IMR-90 (cell line): ENCODE measurements around the gene ARMH3. TPM values are rescaled to one million over a fixed set of nuclear protein-coding genes. Genes with fewer than 3 reads are reported as not detected.

Experiments used
- ATAC-seq: fragments of 200-7000 bp; cut with Tn5 transposase; 2 replicates; pipeline ENCODE4 v1.9.1; 2020; ENCODE audit warnings: low read depth, mild to moderate bottlenecking, moderate library complexity
- BruUV-seq: library from RNA; stranded (reverse); fragments of 400-500 nt; replicated peaks from 2 replicates; lab custom pipeline; 2021; lab: Mats Ljungman, UMichigan
- CTCF ChIA-PET: fragments of 300-600 bp; formaldehyde crosslinking; extraction: SDS; loops from one replicate; lab custom pipeline; 2021; ENCODE audit warnings: antibody characterized with exemption; lab: Yijun Ruan, JAX
- POLR2A ChIA-PET: fragments of 300-600 bp; sonication (Branson Sonifier 250); formaldehyde crosslinking; loops from one replicate; lab custom pipeline; 2022; ENCODE audit warnings: antibody characterized with exemption; ENCODE audit not compliant: unreplicated experiment; lab: Charles Lee
- DNase-seq: peaks from one replicate; pipeline ENCODE4 v3.0.0; 2013
- H2AFZ ChIP-seq: replicated peaks from 2 replicates; pipeline ENCODE3; 2013; ENCODE audit warnings: low read length, mild to moderate bottlenecking; ENCODE audit not compliant: poor library complexity
- H2AK5ac ChIP-seq: 2 replicates; pipeline ENCODE4 v1.6.1; 2013; ENCODE audit warnings: low read depth, low read length, inconsistent platforms
- H2AK9ac ChIP-seq: replicated peaks from 2 replicates; pipeline ENCODE3; 2013; ENCODE audit warnings: mild to moderate bottlenecking, low read depth, low read length, moderate library complexity; ENCODE audit not compliant: poor library complexity
- H2BK120ac ChIP-seq: 2 replicates; pipeline ENCODE4 v1.6.1; 2013; ENCODE audit warnings: low read depth, low read length, inconsistent platforms
- H2BK15ac ChIP-seq: 3 replicates; pipeline ENCODE4 v1.6.1; 2013; ENCODE audit warnings: low read depth, low read length, inconsistent platforms
- H2BK20ac ChIP-seq: 2 replicates; pipeline ENCODE4 v1.6.1; 2013; ENCODE audit warnings: low read depth, mild to moderate bottlenecking, inconsistent platforms, low read length, moderate library complexity
- H2BK5ac ChIP-seq: 2 replicates; pipeline ENCODE4 v1.6.1; 2013; ENCODE audit warnings: mild to moderate bottlenecking, low read depth, low read length, inconsistent platforms; ENCODE audit not compliant: poor library complexity, severe bottlenecking
- H3K14ac ChIP-seq: replicated peaks from 2 replicates; pipeline ENCODE4 v1.6.1; 2013; ENCODE audit warnings: low read depth, low read length, inconsistent platforms
- H3K18ac ChIP-seq: 2 replicates; pipeline ENCODE4 v1.6.1; 2013; ENCODE audit warnings: low read depth, low read length, control low read depth
- H3K23ac ChIP-seq: 2 replicates; pipeline ENCODE4 v1.6.1; 2013; ENCODE audit warnings: low read depth, low read length, inconsistent platforms
- H3K27ac ChIP-seq: 2 replicates; pipeline ENCODE4 v1.5.1; 2013; ENCODE audit warnings: mild to moderate bottlenecking, control low read depth, low read length; ENCODE audit not compliant: insufficient read depth
- H3K27me3 ChIP-seq: 2 replicates; pipeline ENCODE4 v1.6.1; 2013; ENCODE audit warnings: low read length; ENCODE audit not compliant: control insufficient read depth, insufficient read depth
- H3K36me3 ChIP-seq: 2 replicates; pipeline ENCODE4 v1.6.1; 2013; ENCODE audit warnings: low read length, mixed read lengths; ENCODE audit not compliant: control insufficient read depth, insufficient read depth
- H3K4ac ChIP-seq: 2 replicates; pipeline ENCODE4 v1.6.1; 2013; ENCODE audit warnings: low read depth, low read length, inconsistent platforms
- H3K4me1 ChIP-seq: 2 replicates; pipeline ENCODE4 v1.6.1; 2013; ENCODE audit warnings: low read length, mixed read lengths; ENCODE audit not compliant: control insufficient read depth, insufficient read depth
- H3K4me2 ChIP-seq: 2 replicates; pipeline ENCODE4 v1.6.1; 2013; ENCODE audit warnings: low read depth, mild to moderate bottlenecking, control low read depth, low read length, moderate library complexity
- H3K4me3 ChIP-seq: 2 replicates; pipeline ENCODE4 v1.5.1; 2013; ENCODE audit warnings: low read depth, mild to moderate bottlenecking, control low read depth, low read length, moderate library complexity; ENCODE audit not compliant: insufficient read depth
- H3K56ac ChIP-seq: 2 replicates; pipeline ENCODE4 v1.6.1; 2013; ENCODE audit warnings: low read length, inconsistent platforms; ENCODE audit not compliant: insufficient read depth; ENCODE audit errors: extremely low read depth
- H3K79me1 ChIP-seq, 2 experiments: 2 replicates each; pipeline ENCODE4 v1.6.1; 2013; ENCODE audit warnings: low read length in 2 of 2, inconsistent platforms in 1 of 2, low read depth in 1 of 2
- H3K9ac ChIP-seq: 2 replicates; pipeline ENCODE4 v1.6.1; 2013; ENCODE audit warnings: low read depth, low read length, control low read depth
- H3K9me1 ChIP-seq: 2 replicates; pipeline ENCODE4 v1.6.1; 2013; ENCODE audit warnings: low read length, inconsistent platforms; ENCODE audit not compliant: insufficient read depth
- H3K9me3 ChIP-seq: 2 replicates; pipeline ENCODE4 v1.6.1; 2013; ENCODE audit warnings: low read length; ENCODE audit not compliant: control insufficient read depth, insufficient read depth
- H4K20me1 ChIP-seq: 2 replicates; pipeline ENCODE4 v1.6.1; 2013; ENCODE audit warnings: low read length, inconsistent platforms; ENCODE audit not compliant: insufficient read depth
- H4K5ac ChIP-seq: 2 replicates; pipeline ENCODE4 v1.6.1; 2013; ENCODE audit warnings: mild to moderate bottlenecking, low read depth, low read length, control low read depth
- H4K8ac ChIP-seq, 2 experiments: 2 replicates each; pipeline ENCODE4 v1.6.1; 2013; ENCODE audit warnings: low read depth in 2 of 2, low read length in 2 of 2, control low read depth in 1 of 2, inconsistent platforms in 1 of 2
- H4K91ac ChIP-seq: 2 replicates; pipeline ENCODE4 v1.6.1; 2013; ENCODE audit warnings: low read depth, low read length, inconsistent platforms; ENCODE audit not compliant: insufficient read depth
- BHLHE40 ChIP-seq: fragments of 150-350 bp; IDR thresholded peaks from 2 replicates; pipeline ENCODE4 v1.6.1; 2016; ENCODE audit warnings: mild to moderate bottlenecking, low read depth, low read length
- CEBPB ChIP-seq: IDR thresholded peaks from 2 replicates; pipeline ENCODE4 v1.6.1; 2012; ENCODE audit warnings: low read depth, low read length, improper control_type of control experiment
- CHD1 ChIP-seq: IDR thresholded peaks from 2 replicates; pipeline ENCODE4 v1.6.1; 2012; ENCODE audit warnings: low read depth, low read length, improper control_type of control experiment
- CTCF ChIP-seq: conservative IDR thresholded peaks from 2 replicates; pipeline ENCODE4 v1.5.1; 2012; ENCODE audit warnings: mild to moderate bottlenecking, low read depth, low read length, improper control_type of control experiment
- ELK1 ChIP-seq: fragments of 150-350 bp; IDR thresholded peaks from 2 replicates; pipeline ENCODE4 v1.6.1; 2016; ENCODE audit warnings: low read depth, mild to moderate bottlenecking, low read length, moderate library complexity, borderline replicate concordance
- FOS ChIP-seq: fragments of 150-350 bp; IDR thresholded peaks from 2 replicates; pipeline ENCODE4 v1.6.1; 2016; ENCODE audit warnings: low read depth, low read length
- MAFK ChIP-seq: IDR thresholded peaks from 2 replicates; pipeline ENCODE4 v1.6.1; 2012; ENCODE audit warnings: low read depth, low read length, improper control_type of control experiment
- MAZ ChIP-seq: IDR thresholded peaks from 2 replicates; pipeline ENCODE4 v1.6.1; 2012; ENCODE audit warnings: low read depth, mild to moderate bottlenecking, low read length, improper control_type of control experiment, moderate library complexity, borderline replicate concordance
- MXI1 ChIP-seq: IDR thresholded peaks from 2 replicates; pipeline ENCODE4 v1.6.1; 2012; ENCODE audit warnings: low read depth, mild to moderate bottlenecking, low read length, moderate library complexity, borderline replicate concordance
- NFE2L2 ChIP-seq: fragments of 150-350 bp; IDR thresholded peaks from 2 replicates; pipeline ENCODE4 v1.6.1; 2016; ENCODE audit warnings: low read depth, mild to moderate bottlenecking, low read length
- POLR2A ChIP-seq: IDR thresholded peaks from 2 replicates; pipeline ENCODE4 v1.6.1; 2012; ENCODE audit warnings: mild to moderate bottlenecking, low read depth, low read length
- RCOR1 ChIP-seq: IDR thresholded peaks from 2 replicates; pipeline ENCODE4 v1.6.1; 2012; ENCODE audit warnings: mild to moderate bottlenecking, low read length, improper control_type of control experiment; ENCODE audit not compliant: insufficient replicate concordance
- SMC3 ChIP-seq: fragments of 150-350 bp; IDR thresholded peaks from 2 replicates; pipeline ENCODE4 v1.6.1; 2016; ENCODE audit warnings: low read depth, mild to moderate bottlenecking, antibody characterized with exemption, low read length, moderate library complexity
- WGBS, 2 experiments: methylation state at CpG; one replicate each; pipeline versions ENCODE4 v1.1.5 to v1.1.7; 2013; ENCODE audit warnings: missing lambda C conversion rate in 2 of 2; ENCODE audit not compliant: insufficient read length in 1 of 2; ENCODE audit errors: extremely low coverage in 2 of 2; 5-methylcytosine and 5-hydroxymethylcytosine counted together
- dilution Hi-C: fragments of 300-500 bp; cut with HindIII; formaldehyde crosslinking; loops from one replicate; pipeline ENCODE4 v1.14.3; 2018; ENCODE audit warnings: low sequenced_read_pairs; ENCODE audit not compliant: unreplicated experiment
- in situ Hi-C: fragments of 300-500 bp; cut with MboI; formaldehyde crosslinking; loops from 3 replicates; pipeline ENCODE4 v1.14.3; 2019; ENCODE audit warnings: low sequenced_read_pairs, inconsistent platforms, mixed read lengths
- intact Hi-C: fragments of 100-400 bp; cut with micrococcal nuclease; formaldehyde crosslinking; loops from 2 replicates; pipeline ENCODE4 v1.10.0; 2022
- polyA plus RNA-seq, 3 experiments: library from polyadenylated mRNA; depleted of rRNA; stranded (reverse); fragments of >200 nt; gene quantifications; 2 replicates each; pipeline ENCODE4 v1.2.3, GENCODE V29; 2012; ENCODE audit warnings: low replicate concordance in 1 of 3
- total RNA-seq: library from RNA; depleted of rRNA; stranded (reverse); fragments of >200 nt; gene quantifications from 2 replicates; pipeline ENCODE4 v1.2.3, GENCODE V29; 2012
- TF ChIP-seq, protein P1 (sequence below): fragments of 150-350 bp; IDR thresholded peaks from 2 replicates; pipeline ENCODE4 v1.6.1; 2017; ENCODE audit warnings: mild to moderate bottlenecking, antibody characterized with exemption, low read length, low read depth

Gene ARMH3
- total and polyA plus RNA-seq, 2 of the 4 experiments (the other 2 are of a cell fraction): 12.1 to 13.1 TPM

DNA sequence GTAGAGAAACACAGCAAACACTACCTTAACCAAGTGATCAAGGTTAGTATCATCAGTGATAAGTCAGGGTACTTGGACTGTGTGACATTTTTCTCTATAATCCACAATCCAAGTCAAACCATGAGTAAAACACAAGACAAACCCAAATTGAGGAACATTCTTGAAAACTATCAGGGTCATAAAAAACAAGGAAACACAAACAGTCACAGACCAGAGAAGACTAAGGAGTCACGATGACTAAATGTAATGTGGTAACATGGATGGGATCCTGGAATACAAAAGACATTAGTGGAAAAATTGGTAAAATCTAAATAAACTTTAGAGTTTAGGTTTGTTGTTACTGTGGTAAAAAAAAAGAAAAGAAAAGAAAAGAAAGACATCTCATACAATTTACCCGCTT, 103.8 kb downstream of the ARMH3 start:
- WGBS, 2 experiments: no CpG with 5 or more reads among the region's 2 CpGs

More for the DNA sequence above, 103.8 kb downstream of the ARMH3 start:
- Histone ChIP-seq H3K27ac (no peak overlapping the region), H4K8ac (no peak overlapping the region), H4K91ac (no peak overlapping the region), H4K20me1 (no peaks in the 10 kb centered on the region; the same call in 1 of the 2 replicates), H2AK9ac (no peak overlapping the region), H3K9me1 (no peaks in the 10 kb centered on the region), H2BK120ac (no peak overlapping the region), H3K36me3 (peaks cover 11% of the 10 kb centered on the region), H3K4me2 (no peak overlapping the region), H3K4me3 (no peak overlapping the region), H2AFZ (no peak overlapping the region), H3K56ac (no peak overlapping the region), H2BK20ac (no peak overlapping the region), H3K18ac (no peak overlapping the region), H3K9ac (no peak overlapping the region), H3K14ac (no peak overlapping the region), H2BK5ac (no peak overlapping the region), H3K9me3 (no peaks in the 10 kb centered on the region), H3K23ac (no peak overlapping the region), H4K5ac (no peak overlapping the region), H2AK5ac (no peak overlapping the region), H3K4ac (no peak overlapping the region), H3K79me1 (peaks cover 0 to 6% of the 10 kb centered on the region in 2 experiments; a peak in 1 of 4 replicates), H3K4me1 (no peaks in the 10 kb centered on the region), H3K27me3 (no peaks in the 10 kb centered on the region), H2BK15ac (no peak overlapping the region)
- ChIA-PET POLR2A (no interaction called here), CTCF (no interaction called here)
- dilution Hi-C loops: no loop called here
- DNase-seq: peak; percentile 49
- no TSS peak for BruUV-seq
- peak; percentile 37; the same call in 1 of the 2 replicates for ATAC-seq
- TF ChIP-seq SMC3: no peak
- no peak for TF ChIP-seq NFE2L2
- TF ChIP-seq FOS: no peak
- TF ChIP-seq CHD1: no peak
- TF ChIP-seq ELK1: no peak
- no peak for TF ChIP-seq POLR2A
- TF ChIP-seq MAFK: no peak
- TF ChIP-seq CEBPB: no peak
- no peak for TF ChIP-seq RCOR1
- no peak for TF ChIP-seq MXI1
- no peak for TF ChIP-seq MAZ
- TF ChIP-seq, protein P1, sequence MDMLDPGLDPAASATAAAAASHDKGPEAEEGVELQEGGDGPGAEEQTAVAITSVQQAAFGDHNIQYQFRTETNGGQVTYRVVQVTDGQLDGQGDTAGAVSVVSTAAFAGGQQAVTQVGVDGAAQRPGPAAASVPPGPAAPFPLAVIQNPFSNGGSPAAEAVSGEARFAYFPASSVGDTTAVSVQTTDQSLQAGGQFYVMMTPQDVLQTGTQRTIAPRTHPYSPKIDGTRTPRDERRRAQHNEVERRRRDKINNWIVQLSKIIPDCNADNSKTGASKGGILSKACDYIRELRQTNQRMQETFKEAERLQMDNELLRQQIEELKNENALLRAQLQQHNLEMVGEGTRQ: no peak
- no peak for TF ChIP-seq BHLHE40
- TF ChIP-seq CTCF: no peak
- intact Hi-C loops: no loop called here
- in situ Hi-C loops: no loop called here
